ENCODE data around the gene KANK2.

The KANK2 gene

GRCh38 chr19:11197291-11198174 is at the start of gene KANK2:
TSS of gene KANK2 (minus strand) at chr19:11197545. CDS start at chr19:11194511, 3,034 bp downstream.
- DNase-seq (ENCODE audit: low spot score): peak; percentile 92

- no peak for DNase-seq (ENCODE audit: low spot score)
Observed at GRCh38 chr19:11246941-11247340, 49.6 kb upstream of the KANK2 start.

GRCh38 chr19:11244846-11245589 is 47.7 kb upstream of the KANK2 start:
- no peak for DNase-seq (ENCODE audit: low spot score)

- no peak for DNase-seq (ENCODE audit: low spot score)
Observed at GRCh38 chr19:11243798-11244169, 46.4 kb upstream of the KANK2 start.

- DNase-seq (ENCODE audit: low spot score): peak; percentile 93
Observed at GRCh38 chr19:11242864-11243797, 45.8 kb upstream of the KANK2 start.

GRCh38 chr19:11242025-11242424 is 44.7 kb upstream of the KANK2 start:
- DNase-seq (ENCODE audit: low spot score): no peak

GRCh38 chr19:11240008-11240444 is 42.7 kb upstream of the KANK2 start:
- DNase-seq (ENCODE audit: low spot score): no peak

- no peak for DNase-seq (ENCODE audit: low spot score)
Observed at GRCh38 chr19:11239377-11240000, 42.1 kb upstream of the KANK2 start, which contains the start of gene ANGPTL8. TSS of gene ANGPTL8 (plus strand) at chr19:11239619. CDS start at chr19:11239638, 19 bp downstream.

GRCh38 chr19:11238781-11239376 is 41.5 kb upstream of the KANK2 start:
- DNase-seq (ENCODE audit: low spot score): no peak

GRCh38 chr19:11238041-11238440 is 40.7 kb upstream of the KANK2 start:
- DNase-seq (ENCODE audit: low spot score): no peak

GRCh38 chr19:11237321-11237720 is 40.0 kb upstream of the KANK2 start:
- no peak for DNase-seq (ENCODE audit: low spot score)

- DNase-seq (ENCODE audit: low spot score): peak; percentile 56
Observed at GRCh38 chr19:11236324-11237301, 39.3 kb upstream of the KANK2 start.

GRCh38 chr19:11234486-11235075 is 37.2 kb upstream of the KANK2 start:
- DNase-seq (ENCODE audit: low spot score): no peak

GRCh38 chr19:11233073-11233472 is 35.7 kb upstream of the KANK2 start:
- no peak for DNase-seq (ENCODE audit: low spot score)

GRCh38 chr19:11232555-11232954 is 35.2 kb upstream of the KANK2 start:
- DNase-seq (ENCODE audit: low spot score): no peak

GRCh38 chr19:11230621-11231386 is 33.5 kb upstream of the KANK2 start:
- DNase-seq (ENCODE audit: low spot score): no peak

- no peak for DNase-seq (ENCODE audit: low spot score)
Observed at GRCh38 chr19:11227195-11227886, 30.0 kb upstream of the KANK2 start.

GRCh38 chr19:11226716-11227166 is 29.4 kb upstream of the KANK2 start:
- DNase-seq (ENCODE audit: low spot score): no peak

Data from HuH-7 (cell line).